ENCODE results near the gene SLC35E4. TPM values are rescaled to one million over a fixed set of nuclear protein-coding genes. Genes with fewer than 3 reads are reported as not detected.

The SLC35E4 gene
- total and polyA plus RNA-seq, 11 donors, result 2.4 to 9.8 (median 4.0) TPM

DNA sequence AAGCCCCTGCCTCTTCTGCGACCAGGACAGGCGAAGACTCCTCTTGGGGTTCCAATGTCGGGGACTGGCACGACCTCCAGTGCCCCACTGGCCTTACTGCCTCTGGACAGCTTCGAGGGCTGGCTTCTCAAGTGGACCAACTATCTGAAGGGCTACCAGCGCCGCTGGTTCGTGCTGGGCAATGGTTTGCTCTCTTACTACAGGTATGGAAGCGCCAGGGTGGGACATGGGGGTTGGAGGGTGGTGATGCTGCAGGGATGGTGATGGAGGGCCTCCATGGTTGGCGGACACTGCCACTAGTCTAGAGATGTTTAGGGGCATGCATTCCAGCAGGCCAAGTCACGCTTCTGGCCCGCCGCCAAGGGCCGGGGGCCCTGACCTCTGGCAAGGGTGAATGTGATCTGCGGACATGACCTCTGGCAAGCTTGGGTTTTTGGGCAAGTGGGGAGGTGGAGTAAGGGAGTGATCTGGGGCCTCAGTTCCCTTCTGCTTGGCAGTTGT, 59.8 kb downstream of the SLC35E4 start:
- peak in 1 of 5 donors; percentile 30 for DNase-seq
- TF ChIP-seq POLR2A (IDR thresholded peaks at IDR 0.05), result no peak
- TF ChIP-seq, protein P1, sequence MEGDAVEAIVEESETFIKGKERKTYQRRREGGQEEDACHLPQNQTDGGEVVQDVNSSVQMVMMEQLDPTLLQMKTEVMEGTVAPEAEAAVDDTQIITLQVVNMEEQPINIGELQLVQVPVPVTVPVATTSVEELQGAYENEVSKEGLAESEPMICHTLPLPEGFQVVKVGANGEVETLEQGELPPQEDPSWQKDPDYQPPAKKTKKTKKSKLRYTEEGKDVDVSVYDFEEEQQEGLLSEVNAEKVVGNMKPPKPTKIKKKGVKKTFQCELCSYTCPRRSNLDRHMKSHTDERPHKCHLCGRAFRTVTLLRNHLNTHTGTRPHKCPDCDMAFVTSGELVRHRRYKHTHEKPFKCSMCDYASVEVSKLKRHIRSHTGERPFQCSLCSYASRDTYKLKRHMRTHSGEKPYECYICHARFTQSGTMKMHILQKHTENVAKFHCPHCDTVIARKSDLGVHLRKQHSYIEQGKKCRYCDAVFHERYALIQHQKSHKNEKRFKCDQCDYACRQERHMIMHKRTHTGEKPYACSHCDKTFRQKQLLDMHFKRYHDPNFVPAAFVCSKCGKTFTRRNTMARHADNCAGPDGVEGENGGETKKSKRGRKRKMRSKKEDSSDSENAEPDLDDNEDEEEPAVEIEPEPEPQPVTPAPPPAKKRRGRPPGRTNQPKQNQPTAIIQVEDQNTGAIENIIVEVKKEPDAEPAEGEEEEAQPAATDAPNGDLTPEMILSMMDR (IDR thresholded peaks at IDR 0.05), result no peak
- intact Hi-C loops (cut with DNase I), result loop anchor here in 1 of 10 donors (2.0 kb wide), 1 partner anchor 61 kb away; the partner anchor contains the start of gene SLC35E4
- peak in 3 of 4 donors; percentile 12 to 25 (median 15) for ATAC-seq
- no peaks in the 10 kb centered on the region for H3K36me3 ChIP-seq
- no peaks in the 10 kb centered on the region for H3K9me3 ChIP-seq
- peaks cover 0 to 17% (median 8%) of the 10 kb centered on the region in 12 donors for H3K4me1 ChIP-seq
- peak overlapping the region; percentile 36 to 84 (median 65) for H3K4me3 ChIP-seq
- peak overlapping the region in 3 of 12 donors; percentile 20 to 62 (median 42) for H3K27ac ChIP-seq
- peaks cover 0 to 20% (median 0%) of the 10 kb centered on the region in 9 donors for H3K27me3 ChIP-seq
- WGBS, 4 donors, result 53 to 74% (median 65%) methylated on average over 6 to 15 of the region's 15 CpGs

DNA sequence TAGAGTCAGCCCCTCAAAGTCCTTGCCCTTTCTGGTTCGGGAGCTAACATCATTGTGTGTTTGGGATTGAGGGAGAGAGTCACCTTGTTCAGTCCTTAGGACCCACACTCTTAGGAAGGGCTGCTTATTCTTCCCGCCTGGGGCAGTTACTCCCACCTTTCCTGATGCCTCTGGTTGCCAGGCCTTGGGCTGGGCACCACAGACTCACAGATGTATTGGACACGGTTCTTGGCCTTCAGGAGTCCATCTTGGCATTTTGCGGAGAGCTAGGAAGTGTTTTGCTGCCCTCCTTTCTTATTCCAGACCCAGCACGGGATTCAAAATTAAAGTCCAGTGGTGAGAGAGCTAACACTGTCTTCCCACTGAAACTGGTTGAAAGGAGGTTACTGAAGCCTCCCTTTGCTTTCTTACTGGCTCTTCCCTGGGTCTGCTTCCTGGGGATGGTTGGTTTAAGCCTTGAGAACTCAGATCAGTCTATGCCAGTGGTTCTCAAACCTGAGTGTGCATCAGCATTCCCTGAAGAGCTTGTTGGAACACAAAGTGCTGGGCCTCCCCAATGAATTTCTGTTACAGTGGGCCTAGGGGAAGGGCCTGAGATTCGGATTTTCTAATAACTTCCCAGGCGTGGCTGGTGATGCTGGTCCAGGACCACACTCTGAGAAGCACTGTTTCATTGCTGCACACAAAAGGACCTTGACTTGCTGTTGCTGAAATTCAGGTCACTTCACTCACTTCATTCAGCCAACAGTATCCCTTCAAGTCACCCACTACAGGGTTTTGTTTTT, 60.5 kb downstream of the SLC35E4 start:
- 91 to 94% (median 93%) methylated on average over 7 of the region's 7 CpGs for WGBS, 4 donors
- ATAC-seq, result no peak

More for the DNA sequence above, 60.5 kb downstream of the SLC35E4 start:
- no peak for TF ChIP-seq POLR2A (IDR thresholded peaks at IDR 0.05)
- TF ChIP-seq, protein P1 (IDR thresholded peaks at IDR 0.05), result no peak
- Histone ChIP-seq H3K4me1 (peaks cover 0 to 17% (median 8%) of the 10 kb centered on the region in 12 donors), H3K27ac (no peak overlapping the region), H3K36me3 (no peaks in the 10 kb centered on the region), H3K27me3 (peaks cover 0 to 20% (median 0%) of the 10 kb centered on the region in 9 donors), H3K4me3 (peak overlapping the region in 2 of 12 donors; percentile 66 to 84), H3K9me3 (no peaks in the 10 kb centered on the region)
- DNase-seq, result no peak
- intact Hi-C loops (cut with DNase I), result loop anchor here in 1 of 10 donors (2.0 kb wide), 1 partner anchor 61 kb away; the partner anchor contains the start of gene SLC35E4

Other genes starting within 250 kb of the SLC35E4 start
- 10 to 100 TPM in 1 of 9 donors, 1 to 10 TPM in 8; 3.3 to 12.2 (median 6.7) TPM for gene RNF215, start 248.4 kb upstream of the SLC35E4 start, total RNA-seq
- 1 to 10 TPM; 4.2 to 7.0 TPM for gene RNF215, start 248.4 kb upstream of the SLC35E4 start, polyA plus RNA-seq
- 1 to 10 TPM in 5 of 9 donors, under 1 TPM in 4; 0.35 to 3.9 (median 1.6) TPM for gene SEC14L2, start 238.8 kb upstream of the SLC35E4 start, total RNA-seq
- 10 to 100 TPM in 1 of 2 donors, under 1 TPM in 1; 0.30 to 11.2 TPM for gene SEC14L2, start 238.8 kb upstream of the SLC35E4 start, polyA plus RNA-seq
- 10 to 100 TPM in 7 of 9 donors, 1 to 10 TPM in 2; 5.0 to 44.0 (median 15.9) TPM for gene MTFP1, start 210.0 kb upstream of the SLC35E4 start, total RNA-seq
- gene MTFP1, start 210.0 kb upstream of the SLC35E4 start, polyA plus RNA-seq, result 100 to 1,000 TPM in 1 of 2 donors, 10 to 100 TPM in 1; 36.2 to 139 TPM
- not detected for gene SEC14L3, start 163.8 kb upstream of the SLC35E4 start, total RNA-seq
- gene SEC14L3, start 163.8 kb upstream of the SLC35E4 start, polyA plus RNA-seq, result not detected
- under 1 TPM in 1 of 9 donors, not detected in 8; 0.27 TPM for gene SEC14L4, start 130.1 kb upstream of the SLC35E4 start, total RNA-seq
- not detected for gene SEC14L4, start 130.1 kb upstream of the SLC35E4 start, polyA plus RNA-seq
- gene SEC14L6, start 89.0 kb upstream of the SLC35E4 start, total RNA-seq, result 1 to 10 TPM in 1 of 9 donors, under 1 TPM in 1, not detected in 7; 0.16 to 2.8 TPM
- under 1 TPM in 1 of 2 donors, not detected in 1; 0.03 TPM for gene SEC14L6, start 89.0 kb upstream of the SLC35E4 start, polyA plus RNA-seq
- 1 to 10 TPM in 1 of 9 donors, under 1 TPM in 3, not detected in 5; 0.25 to 1.1 (median 0.58) TPM for gene GAL3ST1, start 61.1 kb upstream of the SLC35E4 start, total RNA-seq
- gene GAL3ST1, start 61.1 kb upstream of the SLC35E4 start, polyA plus RNA-seq, result under 1 TPM; 0.14 to 0.19 TPM
- gene PES1, start 43.9 kb upstream of the SLC35E4 start, total RNA-seq, result 10 to 100 TPM; 15.7 to 39.8 (median 27.8) TPM
- 10 to 100 TPM; 23.0 to 60.9 TPM for gene PES1, start 43.9 kb upstream of the SLC35E4 start, polyA plus RNA-seq
- 10 to 100 TPM; 11.2 to 69.9 (median 19.5) TPM for gene TCN2, start 28.6 kb upstream of the SLC35E4 start, total RNA-seq
- 10 to 100 TPM; 11.0 to 19.2 TPM for gene TCN2, start 28.6 kb upstream of the SLC35E4 start, polyA plus RNA-seq
- gene DUSP18, start 32.1 kb downstream of the SLC35E4 start, total RNA-seq, result 1 to 10 TPM; 1.8 to 6.1 (median 3.1) TPM
- gene DUSP18, start 32.1 kb downstream of the SLC35E4 start, polyA plus RNA-seq, result 1 to 10 TPM; 1.6 to 3.2 TPM
- gene OSBP2, start 59.1 kb downstream of the SLC35E4 start, total RNA-seq, result 10 to 100 TPM in 6 of 9 donors, 1 to 10 TPM in 3; 5.2 to 23.5 (median 13.2) TPM
- 1 to 10 TPM; 2.0 to 5.1 TPM for gene OSBP2, start 59.1 kb downstream of the SLC35E4 start, polyA plus RNA-seq